Measurements from ENCODE around the gene MZT2A. TPM values are rescaled to one million over a fixed set of nuclear protein-coding genes. Genes with fewer than 3 reads are reported as not detected.
"Not testable (repeated sequence)": the region's sequence is repeated elsewhere in the genome, so short reads cannot be mapped to it uniquely, and the experiment has no call there.

Gene MZT2A
- total RNA-seq, 4 donors from 2014 or later: 7.9 to 112 (median 68.7) TPM

DNA sequence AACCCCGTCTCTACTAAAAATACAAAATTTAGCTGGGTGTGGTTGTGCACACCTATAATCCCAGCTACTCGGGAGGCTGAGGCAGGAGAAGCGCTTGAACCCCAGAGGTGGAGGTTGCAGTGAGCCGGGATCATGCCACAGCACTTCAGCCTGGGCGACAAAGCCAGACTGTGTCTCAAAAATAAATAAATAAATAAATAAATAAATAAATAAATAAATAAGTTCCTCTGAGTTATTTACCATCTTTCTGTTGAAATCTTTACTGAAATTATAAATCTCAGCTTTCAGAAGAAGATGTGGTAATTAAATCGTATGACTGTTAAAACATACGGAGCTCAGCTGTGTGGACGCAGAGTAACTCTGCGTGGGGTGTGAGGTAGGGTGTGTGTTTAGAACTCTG is 44.2 kb downstream of the MZT2A start:
- H3K27ac ChIP-seq; DNase-seq; H3K9me3 ChIP-seq; intact Hi-C loops (cut with DNase I; ENCODE audit: low total_unique reads); H3K36me3 ChIP-seq; H3K27me3 ChIP-seq; H3K4me1 ChIP-seq; H3K4me3 ChIP-seq: not testable (repeated sequence)

- intact Hi-C loops (cut with DNase I; ENCODE audit: low total_unique reads): no loop called here
- no peak overlapping the region for H3K4me3 ChIP-seq
- no peak for DNase-seq
- H3K4me1 ChIP-seq: no peaks in the 10 kb centered on the region
- TF ChIP-seq POLR2A (IDR thresholded peaks at IDR 0.05): no peak
- no peaks in the 10 kb centered on the region for H3K9me3 ChIP-seq
- no peaks in the 10 kb centered on the region for H3K36me3 ChIP-seq
- H3K27me3 ChIP-seq: no peaks in the 10 kb centered on the region
- no peak overlapping the region for H3K27ac ChIP-seq
Observed at GRCh38 chr2:131445896-131446295, 46.3 kb downstream of the MZT2A start.

GRCh38 chr2:131445515-131445797 is 46.7 kb downstream of the MZT2A start:
- DNase-seq; intact Hi-C loops (cut with DNase I; ENCODE audit: low total_unique reads); H3K27ac ChIP-seq: not testable (repeated sequence)

GRCh38 chr2:131444736-131445514 is 47.3 kb downstream of the MZT2A start:
- H3K9me3 ChIP-seq; H3K27me3 ChIP-seq; DNase-seq; H3K4me3 ChIP-seq; intact Hi-C loops (cut with DNase I; ENCODE audit: low total_unique reads); H3K36me3 ChIP-seq; H3K4me1 ChIP-seq; H3K27ac ChIP-seq: not testable (repeated sequence)

More at GRCh38 chr2:131445515-131445797, 46.7 kb downstream of the MZT2A start:
- H3K9me3 ChIP-seq, H3K4me1 ChIP-seq, H3K36me3 ChIP-seq, H3K4me3 ChIP-seq, H3K27me3 ChIP-seq: not testable (repeated sequence)

GRCh38 chr2:131440742-131441468 is 51.3 kb downstream of the MZT2A start:
- H3K36me3 ChIP-seq; H3K27ac ChIP-seq; H3K27me3 ChIP-seq; DNase-seq; H3K4me1 ChIP-seq; H3K4me3 ChIP-seq; intact Hi-C loops (cut with DNase I; ENCODE audit: low total_unique reads); H3K9me3 ChIP-seq: not testable (repeated sequence)

Small RNA genes lying within 50 kb of the gene (microRNA-seq; reads per million reads assigned to microRNA genes)
- gene MIR4784 (ENCODE audit: borderline microRNAs expressed, borderline replicate concordance): not detected

Other genes starting within 250 kb of the MZT2A start
- gene RAB6D, start 128.2 kb downstream of the MZT2A start, total RNA-seq: under 1 TPM in 2 of 4 donors, not detected in 2; 0.14 to 0.15 TPM
- gene TUBA3D, start 16.3 kb downstream of the MZT2A start, total RNA-seq: 10 to 100 TPM in 2 of 4 donors, 1 to 10 TPM in 2; 1.0 to 30.3 (median 9.3) TPM
- 10 to 100 TPM in 2 of 4 donors, under 1 TPM in 1, not detected in 1; 0.29 to 17.5 (median 11.2) TPM for gene CCDC74A, start 35.5 kb upstream of the MZT2A start, total RNA-seq

Measured in uterus (tissue), 4 donors.